HEK293 (cell line): ENCODE results near the gene USP36.

Source experiments
- BCL11A ChIP-seq: fragments of 450-650 bp; formaldehyde crosslinking; IDR thresholded peaks from 2 replicates; pipeline ENCODE4 v1.5.1; 2016; ENCODE audit warnings: low read depth, missing biosample characterization, missing genetic modification characterization
- BCL6B ChIP-seq: fragments of 450-650 bp; formaldehyde crosslinking; IDR thresholded peaks from 2 replicates; pipeline ENCODE4 v1.5.1; 2017; ENCODE audit warnings: missing biosample characterization, missing genetic modification characterization
- CTCF ChIP-seq: fragments of 450-650 bp; formaldehyde crosslinking; IDR thresholded peaks from 2 replicates; pipeline ENCODE4 v1.5.1; 2016; ENCODE audit warnings: missing biosample characterization, missing genetic modification characterization
- HOXA7 ChIP-seq: sonication (generic); formaldehyde crosslinking; IDR thresholded peaks from 2 replicates; pipeline ENCODE4 v1.8.1; 2022; ENCODE audit warnings: missing genetic modification reagents, borderline replicate concordance
- TCF7L2 ChIP-seq: IDR thresholded peaks from 2 replicates; pipeline ENCODE4 v1.6.1; 2011; ENCODE audit warnings: low read depth, mild to moderate bottlenecking, inconsistent platforms, low read length, moderate library complexity, borderline replicate concordance
- ZBTB21 ChIP-seq: fragments of 450-650 bp; formaldehyde crosslinking; IDR thresholded peaks from 2 replicates; pipeline ENCODE4 v1.5.1; 2017; ENCODE audit warnings: missing biosample characterization, missing genetic modification characterization
- ZNF23 ChIP-seq: fragments of 450-650 bp; formaldehyde crosslinking; IDR thresholded peaks from 2 replicates; pipeline ENCODE4 v1.5.1; 2016; ENCODE audit warnings: missing biosample characterization, missing genetic modification characterization, borderline replicate concordance
- ZNF350 ChIP-seq: fragments of 450-650 bp; formaldehyde crosslinking; IDR thresholded peaks from 2 replicates; pipeline ENCODE4 v1.5.0; 2017; ENCODE audit warnings: missing biosample characterization, mild to moderate bottlenecking, missing genetic modification characterization
- ZNF560 ChIP-seq: fragments of 450-650 bp; formaldehyde crosslinking; IDR thresholded peaks from 2 replicates; pipeline ENCODE4 v1.5.1; 2017; ENCODE audit warnings: missing biosample characterization, missing genetic modification characterization, borderline replicate concordance
- ZNF776 ChIP-seq: fragments of 450-650 bp; formaldehyde crosslinking; IDR thresholded peaks from 2 replicates; pipeline ENCODE4 v1.5.0; 2017; ENCODE audit warnings: missing biosample characterization, missing genetic modification characterization, borderline replicate concordance
- ZXDB ChIP-seq: fragments of 450-650 bp; formaldehyde crosslinking; IDR thresholded peaks from 2 replicates; pipeline ENCODE4 v1.5.1; 2016; ENCODE audit warnings: missing biosample characterization, missing genetic modification characterization
- TF ChIP-seq, protein P1 (sequence below): fragments of 450-650 bp; formaldehyde crosslinking; IDR thresholded peaks from 2 replicates; pipeline ENCODE4 v1.5.1; 2016; ENCODE audit warnings: missing biosample characterization, missing genetic modification characterization, borderline replicate concordance
- TF ChIP-seq, protein P2 (sequence below): fragments of 450-650 bp; formaldehyde crosslinking; IDR thresholded peaks from 2 replicates; pipeline ENCODE4 v1.5.1; 2016; ENCODE audit warnings: missing biosample characterization, missing genetic modification characterization
- TF ChIP-seq, protein P3 (sequence below): fragments of 450-650 bp; formaldehyde crosslinking; IDR thresholded peaks from 2 replicates; pipeline ENCODE4 v1.5.1; 2016; ENCODE audit warnings: missing biosample characterization, missing genetic modification characterization

- no peak for TF ChIP-seq ZBTB21 (tag by site-specific recombination)
- no peak for TF ChIP-seq CTCF (tag by site-specific recombination)
- TF ChIP-seq ZNF350 (tag by site-specific recombination): no peak
- TF ChIP-seq, protein P1, sequence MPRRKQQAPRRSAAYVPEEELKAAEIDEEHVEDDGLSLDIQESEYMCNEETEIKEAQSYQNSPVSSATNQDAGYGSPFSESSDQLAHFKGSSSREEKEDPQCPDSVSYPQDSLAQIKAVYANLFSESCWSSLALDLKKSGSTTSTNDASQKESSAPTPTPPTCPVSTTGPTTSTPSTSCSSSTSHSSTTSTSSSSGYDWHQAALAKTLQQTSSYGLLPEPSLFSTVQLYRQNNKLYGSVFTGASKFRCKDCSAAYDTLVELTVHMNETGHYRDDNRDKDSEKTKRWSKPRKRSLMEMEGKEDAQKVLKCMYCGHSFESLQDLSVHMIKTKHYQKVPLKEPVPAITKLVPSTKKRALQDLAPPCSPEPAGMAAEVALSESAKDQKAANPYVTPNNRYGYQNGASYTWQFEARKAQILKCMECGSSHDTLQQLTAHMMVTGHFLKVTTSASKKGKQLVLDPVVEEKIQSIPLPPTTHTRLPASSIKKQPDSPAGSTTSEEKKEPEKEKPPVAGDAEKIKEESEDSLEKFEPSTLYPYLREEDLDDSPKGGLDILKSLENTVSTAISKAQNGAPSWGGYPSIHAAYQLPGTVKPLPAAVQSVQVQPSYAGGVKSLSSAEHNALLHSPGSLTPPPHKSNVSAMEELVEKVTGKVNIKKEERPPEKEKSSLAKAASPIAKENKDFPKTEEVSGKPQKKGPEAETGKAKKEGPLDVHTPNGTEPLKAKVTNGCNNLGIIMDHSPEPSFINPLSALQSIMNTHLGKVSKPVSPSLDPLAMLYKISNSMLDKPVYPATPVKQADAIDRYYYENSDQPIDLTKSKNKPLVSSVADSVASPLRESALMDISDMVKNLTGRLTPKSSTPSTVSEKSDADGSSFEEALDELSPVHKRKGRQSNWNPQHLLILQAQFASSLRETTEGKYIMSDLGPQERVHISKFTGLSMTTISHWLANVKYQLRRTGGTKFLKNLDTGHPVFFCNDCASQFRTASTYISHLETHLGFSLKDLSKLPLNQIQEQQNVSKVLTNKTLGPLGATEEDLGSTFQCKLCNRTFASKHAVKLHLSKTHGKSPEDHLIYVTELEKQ (tag by site-specific recombination): no peak
- TF ChIP-seq ZNF560 (tag by site-specific recombination): no peak
- TF ChIP-seq ZNF776 (tag by site-specific recombination): no peak
- TF ChIP-seq, protein P2, sequence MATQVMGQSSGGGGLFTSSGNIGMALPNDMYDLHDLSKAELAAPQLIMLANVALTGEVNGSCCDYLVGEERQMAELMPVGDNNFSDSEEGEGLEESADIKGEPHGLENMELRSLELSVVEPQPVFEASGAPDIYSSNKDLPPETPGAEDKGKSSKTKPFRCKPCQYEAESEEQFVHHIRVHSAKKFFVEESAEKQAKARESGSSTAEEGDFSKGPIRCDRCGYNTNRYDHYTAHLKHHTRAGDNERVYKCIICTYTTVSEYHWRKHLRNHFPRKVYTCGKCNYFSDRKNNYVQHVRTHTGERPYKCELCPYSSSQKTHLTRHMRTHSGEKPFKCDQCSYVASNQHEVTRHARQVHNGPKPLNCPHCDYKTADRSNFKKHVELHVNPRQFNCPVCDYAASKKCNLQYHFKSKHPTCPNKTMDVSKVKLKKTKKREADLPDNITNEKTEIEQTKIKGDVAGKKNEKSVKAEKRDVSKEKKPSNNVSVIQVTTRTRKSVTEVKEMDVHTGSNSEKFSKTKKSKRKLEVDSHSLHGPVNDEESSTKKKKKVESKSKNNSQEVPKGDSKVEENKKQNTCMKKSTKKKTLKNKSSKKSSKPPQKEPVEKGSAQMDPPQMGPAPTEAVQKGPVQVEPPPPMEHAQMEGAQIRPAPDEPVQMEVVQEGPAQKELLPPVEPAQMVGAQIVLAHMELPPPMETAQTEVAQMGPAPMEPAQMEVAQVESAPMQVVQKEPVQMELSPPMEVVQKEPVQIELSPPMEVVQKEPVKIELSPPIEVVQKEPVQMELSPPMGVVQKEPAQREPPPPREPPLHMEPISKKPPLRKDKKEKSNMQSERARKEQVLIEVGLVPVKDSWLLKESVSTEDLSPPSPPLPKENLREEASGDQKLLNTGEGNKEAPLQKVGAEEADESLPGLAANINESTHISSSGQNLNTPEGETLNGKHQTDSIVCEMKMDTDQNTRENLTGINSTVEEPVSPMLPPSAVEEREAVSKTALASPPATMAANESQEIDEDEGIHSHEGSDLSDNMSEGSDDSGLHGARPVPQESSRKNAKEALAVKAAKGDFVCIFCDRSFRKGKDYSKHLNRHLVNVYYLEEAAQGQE (tag by site-specific recombination): no peak
- no peak for TF ChIP-seq BCL6B (tag by site-specific recombination)
- no peak for TF ChIP-seq HOXA7 (CRISPR knock-in tag)
- TF ChIP-seq, protein P3, sequence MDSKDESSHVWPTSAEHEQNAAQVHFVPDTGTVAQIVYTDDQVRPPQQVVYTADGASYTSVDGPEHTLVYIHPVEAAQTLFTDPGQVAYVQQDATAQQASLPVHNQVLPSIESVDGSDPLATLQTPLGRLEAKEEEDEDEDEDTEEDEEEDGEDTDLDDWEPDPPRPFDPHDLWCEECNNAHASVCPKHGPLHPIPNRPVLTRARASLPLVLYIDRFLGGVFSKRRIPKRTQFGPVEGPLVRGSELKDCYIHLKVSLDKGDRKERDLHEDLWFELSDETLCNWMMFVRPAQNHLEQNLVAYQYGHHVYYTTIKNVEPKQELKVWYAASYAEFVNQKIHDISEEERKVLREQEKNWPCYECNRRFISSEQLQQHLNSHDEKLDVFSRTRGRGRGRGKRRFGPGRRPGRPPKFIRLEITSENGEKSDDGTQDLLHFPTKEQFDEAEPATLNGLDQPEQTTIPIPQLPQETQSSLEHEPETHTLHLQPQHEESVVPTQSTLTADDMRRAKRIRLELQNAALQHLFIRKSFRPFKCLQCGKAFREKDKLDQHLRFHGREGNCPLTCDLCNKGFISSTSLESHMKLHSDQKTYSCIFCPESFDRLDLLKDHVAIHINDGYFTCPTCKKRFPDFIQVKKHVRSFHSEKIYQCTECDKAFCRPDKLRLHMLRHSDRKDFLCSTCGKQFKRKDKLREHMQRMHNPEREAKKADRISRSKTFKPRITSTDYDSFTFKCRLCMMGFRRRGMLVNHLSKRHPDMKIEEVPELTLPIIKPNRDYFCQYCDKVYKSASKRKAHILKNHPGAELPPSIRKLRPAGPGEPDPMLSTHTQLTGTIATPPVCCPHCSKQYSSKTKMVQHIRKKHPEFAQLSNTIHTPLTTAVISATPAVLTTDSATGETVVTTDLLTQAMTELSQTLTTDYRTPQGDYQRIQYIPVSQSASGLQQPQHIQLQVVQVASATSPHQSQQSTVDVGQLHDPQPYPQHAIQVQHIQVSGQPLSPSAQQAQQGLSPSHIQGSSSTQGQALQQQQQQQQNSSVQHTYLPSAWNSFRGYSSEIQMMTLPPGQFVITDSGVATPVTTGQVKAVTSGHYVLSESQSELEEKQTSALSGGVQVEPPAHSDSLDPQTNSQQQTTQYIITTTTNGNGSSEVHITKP (tag by site-specific recombination): no peak
- TF ChIP-seq ZNF23: no peak
- no peak for TF ChIP-seq TCF7L2
- TF ChIP-seq ZXDB: no peak
- TF ChIP-seq BCL11A (tag by site-specific recombination): no peak
These were observed 51.4 kb downstream of the USP36 start for GRCh38 chr17:78789149-78789662.
